ENCODE data around the gene CUBN.

DNA sequence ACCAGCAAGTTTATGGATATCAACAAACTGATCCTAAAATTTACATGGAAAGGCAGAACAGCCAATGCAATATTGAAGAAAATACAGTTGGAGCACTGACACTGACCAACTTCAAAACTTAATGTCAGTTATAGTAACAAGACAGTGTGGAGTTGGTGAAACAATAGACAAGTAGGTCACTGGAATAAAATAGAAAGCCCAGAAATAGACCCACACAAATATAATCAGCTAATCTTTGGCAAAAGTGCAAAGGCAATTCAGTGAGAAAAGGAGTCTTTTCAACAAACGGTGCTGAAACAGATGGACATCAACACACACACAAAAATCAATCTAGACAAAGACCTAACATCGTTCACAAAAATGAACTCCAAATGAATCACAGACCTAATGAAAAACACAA lies 326.1 kb downstream of the CUBN start:
- TF ChIP-seq, protein P1, sequence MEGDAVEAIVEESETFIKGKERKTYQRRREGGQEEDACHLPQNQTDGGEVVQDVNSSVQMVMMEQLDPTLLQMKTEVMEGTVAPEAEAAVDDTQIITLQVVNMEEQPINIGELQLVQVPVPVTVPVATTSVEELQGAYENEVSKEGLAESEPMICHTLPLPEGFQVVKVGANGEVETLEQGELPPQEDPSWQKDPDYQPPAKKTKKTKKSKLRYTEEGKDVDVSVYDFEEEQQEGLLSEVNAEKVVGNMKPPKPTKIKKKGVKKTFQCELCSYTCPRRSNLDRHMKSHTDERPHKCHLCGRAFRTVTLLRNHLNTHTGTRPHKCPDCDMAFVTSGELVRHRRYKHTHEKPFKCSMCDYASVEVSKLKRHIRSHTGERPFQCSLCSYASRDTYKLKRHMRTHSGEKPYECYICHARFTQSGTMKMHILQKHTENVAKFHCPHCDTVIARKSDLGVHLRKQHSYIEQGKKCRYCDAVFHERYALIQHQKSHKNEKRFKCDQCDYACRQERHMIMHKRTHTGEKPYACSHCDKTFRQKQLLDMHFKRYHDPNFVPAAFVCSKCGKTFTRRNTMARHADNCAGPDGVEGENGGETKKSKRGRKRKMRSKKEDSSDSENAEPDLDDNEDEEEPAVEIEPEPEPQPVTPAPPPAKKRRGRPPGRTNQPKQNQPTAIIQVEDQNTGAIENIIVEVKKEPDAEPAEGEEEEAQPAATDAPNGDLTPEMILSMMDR (conservative IDR thresholded peaks at IDR 0.05), result no peak
- TF ChIP-seq ZFX (IDR thresholded peaks at IDR 0.05), result no peak
